22Rv1 (cell line): ENCODE results near the gene WAPL.

Experiments
- CTCF ChIP-seq: fragments of 450-650 bp; IDR thresholded peaks from 2 replicates; pipeline ENCODE4 v1.5.1; 2017; ENCODE audit warnings: mild to moderate bottlenecking
- ZFX ChIP-seq: fragments of 450-650 bp; IDR thresholded peaks from 2 replicates; pipeline ENCODE4 v1.6.1; 2017; ENCODE audit warnings: antibody characterized with exemption, borderline replicate concordance

GRCh38 chr10:86500846-86501245 lies 20.7 kb downstream of the WAPL start:
- TF ChIP-seq CTCF (no peak), ZFX (no peak)
